Astrocyte (in vitro differentiated cells and primary cell): Measurements from ENCODE around the gene BMPR2.

Experiments
- CTCF ChIP-seq: IDR thresholded peaks from 2 replicates; pipeline ENCODE4 v1.5.1; 2011; ENCODE audit warnings: low read depth, mild to moderate bottlenecking, inconsistent platforms, low read length, moderate library complexity; ENCODE audit not compliant: insufficient read depth
- EZH2 ChIP-seq: IDR thresholded peaks from 2 replicates; pipeline ENCODE4 v1.6.1; 2012; ENCODE audit warnings: mild to moderate bottlenecking, low read length, inconsistent platforms; ENCODE audit not compliant: insufficient read depth

- TF ChIP-seq EZH2, result no peak
- no peak for TF ChIP-seq CTCF
Observed at GRCh38 chr2:202335791-202336467, 40.2 kb upstream of the BMPR2 start.
